ENCODE data around the gene SH3GLB1. TPM values are rescaled to one million over a fixed set of nuclear protein-coding genes. Genes with fewer than 3 reads are reported as not detected.

Gene SH3GLB1
- total RNA-seq, 1 experiment from 2014 or later, result 45.9 TPM

- Histone ChIP-seq H3K4me1 (ENCODE audit: insufficient read depth, low read length, poor library complexity, severe bottlenecking) (peaks cover 3% of the 10 kb centered on the region), H3K27ac (ENCODE audit: low read depth, low read length, poor library complexity, severe bottlenecking) (no peak overlapping the region), H3K27me3 (replicated peaks; ENCODE audit: insufficient read depth, low read depth, low read length, poor library complexity) (no peaks in the 10 kb centered on the region), H3K4me3 (ENCODE audit: low read depth, low read length, poor library complexity, severe bottlenecking) (no peak overlapping the region), H3K36me3 (ENCODE audit: insufficient read depth, low read length, poor library complexity, severe bottlenecking) (no peaks in the 10 kb centered on the region), H3K9me3 (ENCODE audit: low read depth, low read length, poor library complexity, severe bottlenecking) (no peaks in the 10 kb centered on the region)
- CTCF ChIA-PET, result interaction anchor here (0.8 kb wide), 1 partner anchor 52 kb away, joined by 4 read pairs; the partner anchor contains the start of gene SH3GLB1
- POLR2A ChIA-PET (ENCODE audit: low non-redundant PET), result no interaction called here
- DNase-seq (ENCODE audit: low spot score), result no peak
- intact Hi-C loops (cut with micrococcal nuclease; ENCODE audit: unreplicated experiment), result no loop called here
- TF ChIP-seq CTCF (conservative IDR thresholded peaks at IDR 0.05; ENCODE audit: low read depth, low read length), result no peak
- no peak for TF ChIP-seq EZH2 (IDR thresholded peaks at IDR 0.05; ENCODE audit: borderline replicate concordance, low read depth, low read length, poor library complexity, severe bottlenecking)
- BruUV-seq (replicated peaks), result no TSS peak
These were observed 51.7 kb downstream of the SH3GLB1 start for GRCh38 chr1:86756062-86756406.

- Histone ChIP-seq H3K4me1 (ENCODE audit: insufficient read depth, low read length, poor library complexity, severe bottlenecking) (peaks cover 3% of the 10 kb centered on the region), H3K27me3 (replicated peaks; ENCODE audit: insufficient read depth, low read depth, low read length, poor library complexity) (no peaks in the 10 kb centered on the region), H3K27ac (ENCODE audit: low read depth, low read length, poor library complexity, severe bottlenecking) (no peak overlapping the region), H3K9me3 (ENCODE audit: low read depth, low read length, poor library complexity, severe bottlenecking) (no peaks in the 10 kb centered on the region), H3K4me3 (ENCODE audit: low read depth, low read length, poor library complexity, severe bottlenecking) (no peak overlapping the region), H3K36me3 (ENCODE audit: insufficient read depth, low read length, poor library complexity, severe bottlenecking) (no peaks in the 10 kb centered on the region)
- peak; percentile 62 for DNase-seq (ENCODE audit: low spot score)
- POLR2A ChIA-PET (ENCODE audit: low non-redundant PET), result no interaction called here
- intact Hi-C loops (cut with micrococcal nuclease; ENCODE audit: unreplicated experiment), result no loop called here
- no TSS peak for BruUV-seq (replicated peaks)
- CTCF ChIA-PET, result no interaction called here
- TF ChIP-seq EZH2 (IDR thresholded peaks at IDR 0.05; ENCODE audit: borderline replicate concordance, low read depth, low read length, poor library complexity, severe bottlenecking), result no peak
These were observed 53.1 kb downstream of the SH3GLB1 start for GRCh38 chr1:86757272-86757984.

- TF ChIP-seq EZH2 (IDR thresholded peaks at IDR 0.05; ENCODE audit: borderline replicate concordance, low read depth, low read length, poor library complexity, severe bottlenecking) (no peak), CTCF (conservative IDR thresholded peaks at IDR 0.05; ENCODE audit: low read depth, low read length) (no peak)
- no TSS peak for BruUV-seq (replicated peaks)
- Histone ChIP-seq H3K27me3 (replicated peaks; ENCODE audit: insufficient read depth, low read depth, low read length, poor library complexity) (no peaks in the 10 kb centered on the region), H3K4me1 (ENCODE audit: insufficient read depth, low read length, poor library complexity, severe bottlenecking) (peaks cover 3% of the 10 kb centered on the region), H3K36me3 (ENCODE audit: insufficient read depth, low read length, poor library complexity, severe bottlenecking) (no peaks in the 10 kb centered on the region), H3K9me3 (ENCODE audit: low read depth, low read length, poor library complexity, severe bottlenecking) (no peaks in the 10 kb centered on the region), H3K4me3 (ENCODE audit: low read depth, low read length, poor library complexity, severe bottlenecking) (no peak overlapping the region), H3K27ac (ENCODE audit: low read depth, low read length, poor library complexity, severe bottlenecking) (no peak overlapping the region)
- CTCF ChIA-PET, result no interaction called here
- DNase-seq (ENCODE audit: low spot score), result no peak
- intact Hi-C loops (cut with micrococcal nuclease; ENCODE audit: unreplicated experiment), result no loop called here
- POLR2A ChIA-PET (ENCODE audit: low non-redundant PET), result no interaction called here
These were observed 54.2 kb downstream of the SH3GLB1 start for GRCh38 chr1:86758570-86758969.

GRCh38 chr1:86760199-86760598, 55.8 kb downstream of the SH3GLB1 start:
- no peak for TF ChIP-seq EZH2 (IDR thresholded peaks at IDR 0.05; ENCODE audit: borderline replicate concordance, low read depth, low read length, poor library complexity, severe bottlenecking)
- no peak for TF ChIP-seq CTCF (conservative IDR thresholded peaks at IDR 0.05; ENCODE audit: low read depth, low read length)
- DNase-seq (ENCODE audit: low spot score), result no peak
- Histone ChIP-seq H3K4me3 (ENCODE audit: low read depth, low read length, poor library complexity, severe bottlenecking) (no peak overlapping the region), H3K4me1 (ENCODE audit: insufficient read depth, low read length, poor library complexity, severe bottlenecking) (no peaks in the 10 kb centered on the region), H3K27me3 (replicated peaks; ENCODE audit: insufficient read depth, low read depth, low read length, poor library complexity) (no peaks in the 10 kb centered on the region), H3K27ac (ENCODE audit: low read depth, low read length, poor library complexity, severe bottlenecking) (no peak overlapping the region), H3K9me3 (ENCODE audit: low read depth, low read length, poor library complexity, severe bottlenecking) (no peaks in the 10 kb centered on the region), H3K36me3 (ENCODE audit: insufficient read depth, low read length, poor library complexity, severe bottlenecking) (no peaks in the 10 kb centered on the region)
- BruUV-seq (replicated peaks), result no TSS peak
- intact Hi-C loops (cut with micrococcal nuclease; ENCODE audit: unreplicated experiment), result no loop called here
- ChIA-PET POLR2A (ENCODE audit: low non-redundant PET) (no interaction called here), CTCF (no interaction called here)
